NK-92 (cell line): ENCODE data around the gene LGR5.

Source experiments
- DNase-seq: peaks from one replicate; lab custom pipeline; 2025; ENCODE audit not compliant: unreplicated experiment; lab: John Stamatoyannopoulos, UW

The LGR5 gene

DNA sequence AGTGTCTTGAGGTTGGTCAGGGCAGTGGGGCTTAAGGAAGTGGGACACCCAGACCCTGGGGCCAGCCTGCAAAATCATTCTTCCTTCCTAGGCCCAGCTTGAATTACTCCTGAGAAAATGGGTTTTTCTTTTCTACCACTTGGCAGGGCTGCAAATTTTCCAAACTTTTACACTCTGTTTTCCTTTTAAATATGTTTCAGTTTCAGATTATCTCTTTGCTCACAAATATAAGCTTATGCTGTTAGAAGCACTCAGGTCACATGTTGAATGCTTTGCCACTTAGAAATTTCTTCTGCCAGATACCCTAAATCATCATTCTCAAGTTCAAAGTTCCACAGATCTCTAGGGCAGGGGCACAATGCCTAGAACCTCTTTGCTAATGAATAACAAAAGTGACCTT lies 2.9 kb upstream of the LGR5 start:
- no peak for DNase-seq

GRCh38 chr12:71438670-71439361 lies 782 bp upstream of the LGR5 start:
- no peak for DNase-seq

- no peak for DNase-seq
These were observed 311 bp upstream of the LGR5 start for GRCh38 chr12:71439362-71439612.

DNA sequence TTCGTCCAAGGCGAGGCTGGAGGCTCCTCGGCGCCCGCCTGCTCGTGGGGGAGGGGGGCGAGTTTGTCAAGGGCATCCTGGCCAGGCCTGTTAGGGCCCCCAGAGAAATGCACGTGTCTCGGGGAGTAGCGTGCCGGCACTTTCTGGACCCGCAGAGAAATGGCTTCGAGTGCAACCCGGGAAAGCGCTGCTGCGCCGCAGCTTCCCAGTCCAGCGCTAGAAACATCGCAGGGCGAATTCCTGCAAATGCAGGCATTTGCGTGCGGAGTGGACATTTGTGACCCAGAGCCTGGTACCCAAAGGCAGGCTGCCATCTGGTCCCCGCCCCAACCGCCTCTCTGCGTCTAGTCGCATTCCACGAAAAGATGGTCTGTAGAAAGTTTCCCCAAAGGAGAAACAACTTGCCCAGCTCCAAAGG lies 756 bp downstream of the LGR5 start:
- DNase-seq: no peak

DNA sequence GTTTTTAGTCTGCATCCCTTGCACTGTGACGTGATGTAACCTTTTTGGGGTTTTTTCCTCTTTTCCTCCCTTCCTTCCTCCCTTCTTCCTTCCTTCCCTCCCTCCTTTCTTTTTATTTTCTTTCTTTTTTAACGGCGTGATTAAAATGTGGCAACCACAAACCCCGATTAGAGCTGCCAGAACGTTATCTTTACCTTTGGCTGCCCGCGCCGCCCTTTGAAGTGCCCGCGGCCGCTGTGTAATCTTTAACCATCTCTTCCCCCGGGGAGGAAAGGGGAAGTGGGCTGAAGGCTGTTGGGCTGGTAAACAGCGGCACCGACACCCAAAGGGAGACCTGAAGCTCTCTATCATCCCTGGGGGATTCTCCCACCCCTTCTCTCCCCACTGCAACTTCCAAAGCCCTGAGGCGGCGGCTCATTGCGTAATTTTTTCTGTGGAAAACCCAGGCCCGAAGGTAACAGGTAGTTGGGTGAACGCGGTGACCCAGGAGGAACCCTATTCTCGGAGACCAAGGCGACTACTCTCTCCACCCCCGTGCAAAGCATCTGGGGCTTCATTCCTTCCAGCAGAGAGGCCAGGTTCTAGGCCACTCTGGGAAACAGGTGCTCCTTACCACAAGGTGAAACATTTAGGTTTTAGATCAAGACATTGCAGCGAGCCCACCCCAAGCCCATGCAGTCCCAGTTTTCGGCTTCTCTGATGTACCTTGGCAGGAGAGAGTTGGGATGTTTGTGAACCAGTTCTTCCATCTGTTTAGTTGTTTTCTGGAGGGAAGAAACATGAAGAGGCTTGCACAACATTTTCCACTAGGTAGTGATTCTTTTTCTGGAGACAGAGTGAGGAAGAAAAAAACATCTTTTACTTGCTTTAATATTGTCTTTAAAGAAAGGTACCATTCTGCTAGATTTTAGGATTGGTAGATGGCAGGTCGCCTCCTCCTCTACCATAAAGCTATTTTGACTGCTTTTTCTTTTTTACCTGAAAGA lies 1.5 kb downstream of the LGR5 start:
- no peak for DNase-seq

GRCh38 chr12:71441836-71442566 lies 2.4 kb downstream of the LGR5 start:
- no peak for DNase-seq

DNA sequence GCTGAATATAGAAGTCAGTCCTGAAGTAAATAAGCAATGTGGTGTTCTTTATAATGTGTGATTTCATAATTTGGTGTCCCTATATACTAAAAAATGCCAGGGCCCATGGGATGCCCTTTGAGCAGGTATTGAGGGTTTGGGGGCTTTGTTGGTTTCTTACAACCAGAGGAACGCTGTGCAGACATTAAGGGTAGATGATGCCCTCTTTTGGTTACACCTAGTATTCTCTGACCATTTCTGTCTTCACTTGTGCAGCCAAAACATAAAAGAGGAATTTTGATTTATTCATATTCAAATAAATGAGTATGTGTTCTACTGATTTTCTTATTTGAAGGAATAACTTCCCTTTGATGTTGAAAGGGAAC lies 3.0 kb downstream of the LGR5 start:
- no peak for DNase-seq

DNA sequence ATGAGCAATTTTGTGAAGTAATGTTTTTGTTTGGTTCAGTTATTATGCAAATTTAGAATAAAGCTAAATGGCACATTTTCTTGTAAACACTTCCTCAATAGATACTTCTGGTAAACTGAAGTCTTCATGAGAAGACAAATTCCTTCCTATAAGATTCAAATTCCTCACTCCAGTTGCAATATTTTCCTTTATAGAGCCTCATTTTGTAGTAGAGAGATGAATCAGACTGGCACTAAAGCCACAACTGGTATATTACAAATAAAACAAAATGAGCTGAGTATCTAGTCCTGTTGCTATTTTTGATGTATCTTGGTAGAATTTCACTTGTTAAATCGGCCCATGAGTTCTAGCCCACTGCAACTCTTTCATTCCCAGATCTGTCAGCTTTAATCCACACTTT lies 5.5 kb downstream of the LGR5 start:
- DNase-seq: no peak

DNA sequence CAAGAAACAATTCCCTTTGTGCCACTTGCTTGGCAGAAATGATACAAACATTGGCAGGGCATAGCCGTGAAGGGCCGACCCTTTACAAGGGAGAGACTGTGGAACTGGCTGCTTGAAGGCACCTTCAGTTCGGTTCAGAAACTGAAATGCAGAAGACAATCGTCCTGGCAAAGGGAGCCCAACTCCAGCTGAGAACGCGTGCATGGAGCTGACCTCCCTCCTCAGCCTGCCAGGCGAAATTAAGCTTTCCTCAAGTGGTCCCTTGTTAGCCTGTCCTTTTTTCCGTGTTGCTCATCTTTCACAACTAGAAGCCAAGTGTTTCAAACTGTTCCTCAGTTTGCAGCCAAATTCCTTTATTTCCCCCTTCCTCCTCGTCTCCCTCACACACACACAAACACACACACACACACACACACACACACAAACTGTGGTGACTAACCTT lies 8.1 kb downstream of the LGR5 start:
- DNase-seq: no peak

DNA sequence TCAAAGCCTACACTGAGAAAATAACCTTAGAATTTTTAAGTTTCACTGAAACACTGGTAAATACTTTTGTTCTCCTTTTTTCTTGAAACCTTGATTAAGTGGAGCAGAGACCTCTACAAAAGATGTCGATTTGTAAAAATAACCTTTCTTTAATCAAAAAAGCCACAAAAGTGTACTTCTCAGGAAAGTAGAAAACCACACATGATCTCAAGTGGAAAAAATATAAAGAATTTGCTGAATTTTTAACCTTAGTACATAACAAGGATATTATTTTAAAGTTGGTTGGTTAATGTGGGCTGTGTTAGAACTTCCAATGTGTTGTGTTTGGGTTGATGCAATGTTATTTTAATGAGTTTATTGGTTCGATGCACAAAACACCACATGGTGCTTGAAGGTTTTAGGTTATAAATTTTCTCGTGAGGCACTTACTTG lies 8.6 kb downstream of the LGR5 start:
- no peak for DNase-seq

DNA sequence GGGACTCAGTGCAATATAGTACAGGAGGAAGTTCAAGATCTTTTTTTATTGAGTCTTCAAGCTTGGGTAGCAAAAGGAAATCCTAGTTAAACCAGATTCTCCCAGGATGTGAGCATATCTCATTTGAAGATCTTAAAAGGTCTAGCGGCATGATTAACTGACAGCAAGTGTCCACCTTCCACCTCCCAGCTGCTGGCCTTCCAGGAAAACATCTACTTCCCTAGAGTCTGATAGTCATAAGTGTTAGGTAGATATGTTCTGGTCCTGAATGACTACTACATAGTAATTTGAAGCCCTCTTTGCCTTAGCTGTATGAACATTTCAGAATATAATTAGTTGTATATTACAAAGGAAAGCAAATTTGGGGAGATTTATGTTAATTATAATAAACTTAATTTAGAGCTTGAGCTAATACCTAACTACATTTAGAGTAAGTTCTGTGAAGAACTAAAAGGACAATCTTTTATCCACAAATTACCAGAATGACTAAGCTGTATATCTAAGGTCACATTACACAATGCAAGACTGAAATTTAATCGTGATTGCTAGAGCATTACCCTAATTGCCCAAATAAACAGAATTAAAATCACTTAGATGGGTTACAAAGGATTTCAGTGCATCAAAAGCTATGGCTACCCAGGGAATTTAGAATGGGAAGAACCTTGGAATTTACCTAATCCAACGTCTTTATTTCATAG lies 9.9 kb downstream of the LGR5 start:
- no peak for DNase-seq

GRCh38 chr12:71452006-71452405 lies 12.4 kb downstream of the LGR5 start:
- no peak for DNase-seq

DNA sequence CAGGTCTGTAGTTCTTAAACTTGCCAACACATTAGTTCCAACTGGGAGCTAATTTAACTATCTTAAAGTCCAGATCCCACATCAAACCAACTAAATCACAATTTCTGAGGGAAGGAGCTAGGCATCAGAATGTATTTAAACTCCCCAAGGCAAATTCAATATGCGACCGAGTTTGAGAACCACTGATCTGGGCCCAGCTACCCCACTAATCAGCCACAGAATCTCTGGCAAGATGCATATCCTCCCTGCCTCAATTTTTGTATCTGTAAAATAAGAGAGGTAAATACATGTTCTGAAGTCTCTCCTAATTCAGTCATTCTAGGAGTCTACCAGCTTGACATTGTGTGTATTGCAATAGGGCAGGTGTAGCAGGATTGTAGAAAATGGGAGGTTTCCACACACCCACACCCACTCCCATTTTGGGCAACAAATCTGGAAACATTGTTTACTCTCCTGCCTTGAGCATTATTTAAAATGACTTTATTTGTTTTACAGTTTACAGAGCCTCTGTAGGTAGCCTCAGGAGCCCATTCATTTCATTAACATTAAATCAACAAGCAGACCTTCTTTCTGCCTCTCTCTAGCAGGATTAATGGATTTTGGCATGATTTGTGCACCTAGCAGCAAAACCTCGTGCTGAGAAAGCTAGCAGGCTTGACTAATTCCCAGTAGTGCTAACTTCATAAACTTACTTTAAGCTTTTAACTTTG lies 15.6 kb downstream of the LGR5 start:
- DNase-seq: no peak

- no peak for DNase-seq
These were observed 16.7 kb downstream of the LGR5 start for GRCh38 chr12:71456316-71456715.

GRCh38 chr12:71456990-71457389 lies 17.4 kb downstream of the LGR5 start:
- DNase-seq: no peak

DNA sequence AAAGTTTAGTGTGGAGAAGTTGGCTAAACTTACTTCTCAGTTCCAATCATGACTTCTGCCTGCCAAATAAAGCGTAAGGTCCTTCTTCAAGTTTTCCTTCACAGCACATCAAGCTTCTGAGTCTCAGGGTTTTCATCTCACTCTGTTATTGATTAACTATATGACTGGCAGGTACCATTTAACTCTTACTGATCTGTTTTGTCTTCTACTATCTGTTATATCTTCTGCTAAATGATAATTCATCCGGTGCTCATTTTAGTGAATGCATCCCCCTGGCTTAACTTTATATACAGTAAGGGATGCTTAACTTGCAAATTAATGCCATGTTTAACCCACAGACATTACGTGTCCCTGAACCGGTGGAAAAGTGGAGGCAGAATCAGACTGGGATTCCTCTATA lies 20.7 kb downstream of the LGR5 start:
- DNase-seq: no peak

DNA sequence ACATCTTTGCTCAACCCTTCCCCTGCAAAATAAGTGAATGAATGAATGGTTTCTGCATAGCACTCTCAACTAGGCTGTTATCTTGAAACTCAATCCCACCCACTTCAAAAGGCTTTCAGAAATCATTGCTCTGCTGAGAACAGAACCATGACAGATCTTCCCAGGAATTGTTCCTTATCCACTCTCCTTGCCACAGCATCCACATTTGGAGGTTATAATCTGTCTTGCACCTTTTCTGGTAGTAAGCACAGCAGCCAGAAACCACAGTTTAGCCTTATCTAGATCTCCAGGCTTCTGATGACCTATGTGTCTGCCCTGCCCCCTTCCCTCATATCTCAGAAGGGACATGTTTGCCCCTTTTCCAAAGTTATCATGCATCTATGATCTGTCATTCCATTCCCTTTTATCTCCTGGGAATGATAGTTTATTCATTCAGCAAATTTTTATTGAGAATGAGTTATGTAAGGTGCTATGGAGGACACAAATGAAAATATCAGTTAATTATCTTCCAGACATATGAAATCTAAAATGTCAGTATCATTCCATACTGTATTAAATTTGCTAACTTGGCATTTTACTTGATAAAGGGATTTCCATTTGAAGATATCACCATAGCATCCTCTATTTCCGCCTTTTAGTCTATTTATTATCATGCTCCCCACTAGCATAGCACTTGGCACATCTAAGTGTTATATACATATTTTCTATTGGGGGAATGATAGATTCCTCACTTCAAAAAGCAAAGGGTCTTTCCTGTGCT lies 21.4 kb downstream of the LGR5 start:
- DNase-seq: no peak

GRCh38 chr12:71461787-71462328 lies 22.3 kb downstream of the LGR5 start:
- no peak for DNase-seq

- DNase-seq: no peak
These were observed 26.2 kb downstream of the LGR5 start for GRCh38 chr12:71465796-71466195.
